ENCODE data around the gene DBR1.

DNA sequence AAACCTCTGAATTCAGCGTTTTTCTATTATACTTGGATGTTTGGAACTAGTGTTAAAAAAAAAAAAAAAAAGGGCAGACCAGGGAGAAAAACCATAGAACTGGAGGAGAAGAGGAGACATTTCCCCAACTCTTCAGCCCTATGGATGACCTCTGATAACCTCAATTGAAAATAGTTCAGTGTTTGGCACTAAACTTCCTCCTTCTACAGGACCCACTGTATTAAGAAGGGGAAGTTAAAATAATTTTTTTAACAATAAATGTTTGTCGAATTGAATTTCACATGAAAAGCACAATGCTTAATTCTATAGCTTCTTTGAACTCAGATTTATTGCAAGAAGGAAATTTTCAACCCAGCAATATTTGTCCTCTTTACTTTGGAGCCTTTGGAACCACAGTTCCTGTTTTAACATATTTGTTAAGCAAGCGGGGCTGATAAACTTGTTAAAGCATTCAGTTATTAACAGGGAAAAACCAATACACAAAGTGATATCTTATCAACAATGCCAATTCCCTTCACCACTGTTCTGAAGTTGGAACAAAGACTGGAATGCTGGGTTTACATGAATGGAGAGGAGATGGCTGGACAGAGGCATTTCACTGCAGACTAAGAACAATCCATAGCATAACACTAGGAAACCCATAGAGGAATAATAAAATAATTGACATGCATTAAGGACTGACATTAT lies 39.4 kb downstream of the DBR1 start:
- TF ChIP-seq, protein P1, sequence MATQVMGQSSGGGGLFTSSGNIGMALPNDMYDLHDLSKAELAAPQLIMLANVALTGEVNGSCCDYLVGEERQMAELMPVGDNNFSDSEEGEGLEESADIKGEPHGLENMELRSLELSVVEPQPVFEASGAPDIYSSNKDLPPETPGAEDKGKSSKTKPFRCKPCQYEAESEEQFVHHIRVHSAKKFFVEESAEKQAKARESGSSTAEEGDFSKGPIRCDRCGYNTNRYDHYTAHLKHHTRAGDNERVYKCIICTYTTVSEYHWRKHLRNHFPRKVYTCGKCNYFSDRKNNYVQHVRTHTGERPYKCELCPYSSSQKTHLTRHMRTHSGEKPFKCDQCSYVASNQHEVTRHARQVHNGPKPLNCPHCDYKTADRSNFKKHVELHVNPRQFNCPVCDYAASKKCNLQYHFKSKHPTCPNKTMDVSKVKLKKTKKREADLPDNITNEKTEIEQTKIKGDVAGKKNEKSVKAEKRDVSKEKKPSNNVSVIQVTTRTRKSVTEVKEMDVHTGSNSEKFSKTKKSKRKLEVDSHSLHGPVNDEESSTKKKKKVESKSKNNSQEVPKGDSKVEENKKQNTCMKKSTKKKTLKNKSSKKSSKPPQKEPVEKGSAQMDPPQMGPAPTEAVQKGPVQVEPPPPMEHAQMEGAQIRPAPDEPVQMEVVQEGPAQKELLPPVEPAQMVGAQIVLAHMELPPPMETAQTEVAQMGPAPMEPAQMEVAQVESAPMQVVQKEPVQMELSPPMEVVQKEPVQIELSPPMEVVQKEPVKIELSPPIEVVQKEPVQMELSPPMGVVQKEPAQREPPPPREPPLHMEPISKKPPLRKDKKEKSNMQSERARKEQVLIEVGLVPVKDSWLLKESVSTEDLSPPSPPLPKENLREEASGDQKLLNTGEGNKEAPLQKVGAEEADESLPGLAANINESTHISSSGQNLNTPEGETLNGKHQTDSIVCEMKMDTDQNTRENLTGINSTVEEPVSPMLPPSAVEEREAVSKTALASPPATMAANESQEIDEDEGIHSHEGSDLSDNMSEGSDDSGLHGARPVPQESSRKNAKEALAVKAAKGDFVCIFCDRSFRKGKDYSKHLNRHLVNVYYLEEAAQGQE (IDR thresholded peaks at IDR 0.05; ENCODE audit: insufficient read depth in 1 of 2, low read depth in 2 of 2, low read length in 2 of 2) = 0 out of 4 replicates have a peak, but pooled peaks of 1 of the 2 experiments have one; percentile 52
- TF ChIP-seq SIN3A (IDR thresholded peaks at IDR 0.05; ENCODE audit: borderline replicate concordance, insufficient read depth, low read length) (no peak), TAF1 (IDR thresholded peaks at IDR 0.05; ENCODE audit: borderline replicate concordance, insufficient read depth, low read length) (no peak)

All from PFSK-1 (cell line).